GM12873 (cell line): ENCODE data around the gene MRPL46.

Source experiments
- CTCF ChIP-seq: IDR thresholded peaks from 2 replicates; pipeline ENCODE4 v1.5.1; 2012; ENCODE audit warnings: low read depth, mild to moderate bottlenecking, moderate library complexity, low read length, control low read depth; ENCODE audit not compliant: insufficient read depth; ENCODE audit errors: missing control alignments

The MRPL46 gene

GRCh38 chr15:88506628-88507027, 39.4 kb upstream of the MRPL46 start:
- TF ChIP-seq CTCF = no peak

GRCh38 chr15:88505721-88506120, 38.5 kb upstream of the MRPL46 start:
- TF ChIP-seq CTCF = no peak

GRCh38 chr15:88504445-88504844, 37.3 kb upstream of the MRPL46 start:
- no peak for TF ChIP-seq CTCF

- no peak for TF ChIP-seq CTCF
Measured at GRCh38 chr15:88498996-88499395, 31.8 kb upstream of the MRPL46 start.

- TF ChIP-seq CTCF = no peak
Measured at GRCh38 chr15:88497109-88497765, 30.0 kb upstream of the MRPL46 start.

- TF ChIP-seq CTCF = no peak
Measured at GRCh38 chr15:88493844-88494243, 26.7 kb upstream of the MRPL46 start.

- no peak for TF ChIP-seq CTCF
Measured at GRCh38 chr15:88491158-88491557, 24.0 kb upstream of the MRPL46 start.
